Adipose tissue (tissue), 3 donors: ENCODE measurements around the gene OR8B8. TPM values are rescaled to one million over a fixed set of nuclear protein-coding genes. Genes with fewer than 3 reads are reported as not detected.

Experiments
- polyA plus RNA-seq, 3 donors: library from polyadenylated mRNA; stranded (reverse); fragments of 200-250 nt; gene quantifications; one replicate each; pipeline ENCODE4 v1.2.3, GENCODE V29; 2013
- donor health status: healthy with polysubstance abuse.
- donor health status: Bipolar disorder and iron deficiency.
- donor health status: healthy.

The OR8B8 gene
- polyA plus RNA-seq, 3 donors, result not detected

Other genes with a start within 250 kb of the OR8B8 start
- gene OR8G1, start 204.6 kb downstream of the OR8B8 start, polyA plus RNA-seq, result not detected
- gene OR8G5, start 189.3 kb downstream of the OR8B8 start, polyA plus RNA-seq, result not detected
- not detected for gene OR8D1, start 131.7 kb downstream of the OR8B8 start, polyA plus RNA-seq
- gene OR8D2, start 125.5 kb downstream of the OR8B8 start, polyA plus RNA-seq, result not detected
- not detected for gene OR8B2, start 61.2 kb downstream of the OR8B8 start, polyA plus RNA-seq
- gene OR8B3, start 46.7 kb downstream of the OR8B8 start, polyA plus RNA-seq, result not detected
- not detected for gene OR8B4, start 20.8 kb downstream of the OR8B8 start, polyA plus RNA-seq
- not detected for gene OR8B12, start 98.0 kb upstream of the OR8B8 start, polyA plus RNA-seq
- under 1 TPM in 1 of 3 donors, not detected in 2; under 0.01 TPM for gene OR8A1, start 124.3 kb upstream of the OR8B8 start, polyA plus RNA-seq
- gene PANX3, start 165.7 kb upstream of the OR8B8 start, polyA plus RNA-seq, result not detected
- 10 to 100 TPM; 14.7 to 26.1 (median 25.9) TPM for gene TBRG1, start 177.2 kb upstream of the OR8B8 start, polyA plus RNA-seq
- gene SIAE, start 228.0 kb upstream of the OR8B8 start, polyA plus RNA-seq, result 10 to 100 TPM in 2 of 3 donors, 1 to 10 TPM in 1; 7.1 to 13.8 (median 11.0) TPM
- gene SPA17, start 228.2 kb upstream of the OR8B8 start, polyA plus RNA-seq, result 1 to 10 TPM; 2.3 to 5.5 (median 2.8) TPM